Keratinocyte (primary cell): ENCODE data around the gene TTC22. TPM values are rescaled to one million over a fixed set of nuclear protein-coding genes. Genes with fewer than 3 reads are reported as not detected.

Source experiments
- DNase-seq: peaks from one replicate; pipeline ENCODE4 v3.0.0-alpha.2; 2011; ENCODE audit warnings: low read depth, missing footprints, low spot score
- FAIRE-seq: peaks from 2 replicates; lab custom pipeline; 2011; peaks lifted over from hg19 to GRCh38; lab: Jason Lieb, UNC
- H2AFZ ChIP-seq: 2 replicates; pipeline ENCODE4 v1.6.0; 2012; ENCODE audit warnings: low read length, control low read depth, inconsistent platforms; ENCODE audit not compliant: control insufficient read depth
- H3K27ac ChIP-seq: 2 replicates; pipeline ENCODE4 v1.5.1; 2011; ENCODE audit warnings: low read length; ENCODE audit not compliant: control insufficient read depth, insufficient read depth
- H3K27me3 ChIP-seq: 3 replicates; pipeline ENCODE4 v1.6.0; 2011; ENCODE audit warnings: low read length; ENCODE audit not compliant: control insufficient read depth, insufficient read depth; ENCODE audit errors: extremely low read depth
- H3K36me3 ChIP-seq, 2 experiments: 2 replicates in 1 of 2; 3 replicates in 1 of 2; pipeline ENCODE4 v1.5.1; 2011; ENCODE audit warnings: low read length in 2 of 2, mild to moderate bottlenecking in 1 of 2; ENCODE audit not compliant: control insufficient read depth in 2 of 2, insufficient read depth in 2 of 2; ENCODE audit errors: extremely low read depth in 1 of 2
- H3K4me1 ChIP-seq: 3 replicates; pipeline ENCODE4 v1.5.1; 2011; ENCODE audit warnings: low read length; ENCODE audit not compliant: control insufficient read depth, insufficient read depth; ENCODE audit errors: extremely low read depth
- H3K4me2 ChIP-seq: 3 replicates; pipeline ENCODE4 v1.6.0; 2011; ENCODE audit warnings: low read depth, low read length; ENCODE audit not compliant: control insufficient read depth, insufficient read depth; ENCODE audit errors: extremely low read depth
- H3K4me3 ChIP-seq, 3 experiments: fragments of 200-600 bp in 1 of 3; sonication (generic) in 1 of 3; 2 replicates in 2 of 3; 3 replicates in 1 of 3; pipeline ENCODE4 v1.5.1; 2011 to 2016; ENCODE audit warnings: low read length in 3 of 3, mild to moderate bottlenecking in 3 of 3, control low read depth in 2 of 3, inconsistent platforms in 1 of 3, low read depth in 1 of 3, mixed read lengths in 1 of 3, mixed run types in 1 of 3, moderate library complexity in 1 of 3; ENCODE audit not compliant: control insufficient read depth in 2 of 3, insufficient read depth in 2 of 3; ENCODE audit errors: extremely low read depth in 1 of 3
- H3K79me2 ChIP-seq: 2 replicates; pipeline ENCODE4 v1.6.0; 2012; ENCODE audit warnings: low read length; ENCODE audit not compliant: control insufficient read depth, insufficient read depth
- H3K9ac ChIP-seq: 3 replicates; pipeline ENCODE4 v1.6.0; 2011; ENCODE audit warnings: low read length; ENCODE audit not compliant: control insufficient read depth, insufficient read depth; ENCODE audit errors: extremely low read depth
- H3K9me1 ChIP-seq: 3 replicates; pipeline ENCODE4 v1.6.0; 2011; ENCODE audit warnings: low read length; ENCODE audit not compliant: control insufficient read depth, insufficient read depth; ENCODE audit errors: extremely low read depth
- H3K9me3 ChIP-seq: 2 replicates; pipeline ENCODE4 v1.5.1; 2012; ENCODE audit warnings: low read depth, low read length; ENCODE audit not compliant: control insufficient read depth
- H4K20me1 ChIP-seq: 3 replicates; pipeline ENCODE4 v1.6.0; 2011; ENCODE audit warnings: low read length; ENCODE audit not compliant: control insufficient read depth, insufficient read depth; ENCODE audit errors: extremely low read depth
- EZH2 ChIP-seq: IDR thresholded peaks from one replicate; pipeline ENCODE4 v1.6.1; 2012; ENCODE audit warnings: inconsistent platforms, mild to moderate bottlenecking, low read length, moderate library complexity
- dilution Hi-C: fragments of 300-500 bp; cut with MboI; formaldehyde crosslinking; loops from one replicate; pipeline ENCODE4 v1.7.0; 2020; ENCODE audit warnings: low sequenced_read_pairs; ENCODE audit not compliant: extremely low pct_ligation_motif_present
- polyA plus RNA-seq, 5 experiments: library from polyadenylated mRNA; depleted of rRNA in 3 of 5; stranded (reverse) in 3 of 5; stranded (forward) in 1 of 5; unstranded in 1 of 5; fragments of >200 nt; gene quantifications; 1 replicate in 1 of 5; 2 replicates in 3 of 5; 3 replicates in 1 of 5; pipeline versions ENCODE4 v1.2.1 to v1.2.3, GENCODE V29; 2011 to 2012; ENCODE audit warnings: missing spikeins in 2 of 5, low read depth in 1 of 5, low replicate concordance in 1 of 5
- TF ChIP-seq, protein P1 (sequence below), 3 experiments: IDR thresholded peaks in 1 of 3; conservative IDR thresholded peaks in 1 of 3; optimal IDR thresholded peaks in 1 of 3; 2 replicates in 2 of 3; 3 replicates in 1 of 3; pipeline versions ENCODE3 to v1.5.1; 2011; ENCODE audit warnings: low read length in 3 of 3, mild to moderate bottlenecking in 3 of 3, moderate library complexity in 2 of 3, control low read depth in 1 of 3, inconsistent platforms in 1 of 3; ENCODE audit not compliant: insufficient read depth in 2 of 3; ENCODE audit errors: extremely low read depth in 1 of 3

The TTC22 gene
- polyA plus RNA-seq, 1 donor (not counting 4 experiments of a cell fraction or from before 2014, with no cell fraction given), result 5.1 TPM

DNA sequence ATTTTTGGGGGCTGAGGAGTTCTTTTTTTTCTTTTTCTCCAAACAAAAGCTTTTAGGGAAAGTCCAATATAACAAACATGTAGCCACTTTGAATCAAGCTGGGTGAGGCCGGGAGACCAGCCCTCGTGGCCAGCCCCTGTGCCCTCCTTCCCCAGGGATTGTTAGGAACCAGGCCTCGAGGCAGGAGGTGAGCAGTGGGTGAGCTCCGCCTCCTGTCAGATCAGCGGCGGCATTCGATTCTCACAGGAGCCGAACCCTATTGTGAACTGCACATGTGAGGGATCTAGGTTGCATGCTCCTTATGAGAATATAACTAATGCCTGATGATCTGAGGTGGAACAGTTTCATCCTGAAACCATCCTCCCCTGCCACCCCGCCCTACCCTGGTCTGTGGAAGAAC, 41.8 kb upstream of the TTC22 start:
- Histone ChIP-seq H3K9me3 (no peaks in the 10 kb centered on the region), H3K27me3 (no peaks in the 10 kb centered on the region), H3K27ac (no peak overlapping the region), H2AFZ (no peak overlapping the region), H3K9me1 (no peaks in the 10 kb centered on the region), H3K4me1 (peaks cover 7% of the 10 kb centered on the region), H3K36me3 (peaks cover 0 to 1% of the 10 kb centered on the region in 2 experiments), H3K79me2 (no peaks in the 10 kb centered on the region), H3K9ac (no peak overlapping the region), H3K4me3 (no peak overlapping the region), H3K4me2 (no peak overlapping the region), H4K20me1 (no peaks in the 10 kb centered on the region)
- FAIRE-seq (no peak), DNase-seq (no peak)
- dilution Hi-C loops, result no loop called here
- TF ChIP-seq, protein P1, sequence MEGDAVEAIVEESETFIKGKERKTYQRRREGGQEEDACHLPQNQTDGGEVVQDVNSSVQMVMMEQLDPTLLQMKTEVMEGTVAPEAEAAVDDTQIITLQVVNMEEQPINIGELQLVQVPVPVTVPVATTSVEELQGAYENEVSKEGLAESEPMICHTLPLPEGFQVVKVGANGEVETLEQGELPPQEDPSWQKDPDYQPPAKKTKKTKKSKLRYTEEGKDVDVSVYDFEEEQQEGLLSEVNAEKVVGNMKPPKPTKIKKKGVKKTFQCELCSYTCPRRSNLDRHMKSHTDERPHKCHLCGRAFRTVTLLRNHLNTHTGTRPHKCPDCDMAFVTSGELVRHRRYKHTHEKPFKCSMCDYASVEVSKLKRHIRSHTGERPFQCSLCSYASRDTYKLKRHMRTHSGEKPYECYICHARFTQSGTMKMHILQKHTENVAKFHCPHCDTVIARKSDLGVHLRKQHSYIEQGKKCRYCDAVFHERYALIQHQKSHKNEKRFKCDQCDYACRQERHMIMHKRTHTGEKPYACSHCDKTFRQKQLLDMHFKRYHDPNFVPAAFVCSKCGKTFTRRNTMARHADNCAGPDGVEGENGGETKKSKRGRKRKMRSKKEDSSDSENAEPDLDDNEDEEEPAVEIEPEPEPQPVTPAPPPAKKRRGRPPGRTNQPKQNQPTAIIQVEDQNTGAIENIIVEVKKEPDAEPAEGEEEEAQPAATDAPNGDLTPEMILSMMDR (optimal IDR thresholded peaks at IDR 0.05 in 1 of 3, IDR thresholded peaks at IDR 0.05 in 1 of 3, conservative IDR thresholded peaks at IDR 0.05 in 1 of 3; ENCODE audit: extremely low read depth in 1 of 3, insufficient read depth in 2 of 3, low read length in 3 of 3), result no peak
- no peak for TF ChIP-seq EZH2

DNA sequence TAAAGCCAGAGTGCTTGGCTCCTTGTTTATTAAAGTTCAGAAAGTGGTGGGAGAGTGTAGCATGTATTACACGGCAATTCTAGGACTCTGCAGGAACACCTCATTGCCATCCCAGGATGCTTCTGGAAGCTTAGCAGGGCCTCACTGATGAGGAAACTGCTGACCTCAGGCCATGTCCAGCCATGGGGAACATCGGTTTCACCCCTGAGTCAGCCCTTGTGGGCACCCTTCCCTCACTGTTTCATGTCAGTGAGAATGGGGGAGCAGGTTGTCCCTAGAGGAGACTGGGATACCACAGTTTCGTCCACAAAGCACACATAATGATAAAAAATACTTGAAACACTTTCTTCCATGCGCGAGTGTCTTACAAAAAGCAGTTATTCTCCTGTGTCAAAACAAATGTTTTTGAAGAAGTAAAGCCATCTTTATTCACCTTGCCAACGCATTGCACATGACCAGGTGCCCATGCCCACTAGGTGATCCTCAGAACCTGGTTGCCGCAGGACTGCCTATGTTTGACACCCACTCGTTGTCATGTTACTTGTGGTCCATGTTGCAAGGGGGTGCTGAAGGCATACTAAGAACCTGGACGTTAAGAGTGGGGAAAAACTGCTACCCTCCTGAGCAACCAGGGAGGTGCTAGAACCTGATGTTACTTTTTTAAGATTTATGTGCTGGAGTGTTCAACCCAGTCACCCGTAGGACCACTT, 41.2 kb upstream of the TTC22 start:
- Histone ChIP-seq H3K27ac (no peak overlapping the region), H3K36me3 (no peaks in the 10 kb centered on the region), H3K27me3 (no peaks in the 10 kb centered on the region), H3K4me2 (no peak overlapping the region), H2AFZ (no peak overlapping the region), H3K79me2 (no peaks in the 10 kb centered on the region), H3K9me3 (no peaks in the 10 kb centered on the region), H3K9me1 (no peaks in the 10 kb centered on the region), H3K4me1 (peaks cover 7% of the 10 kb centered on the region), H4K20me1 (no peaks in the 10 kb centered on the region), H3K9ac (no peak overlapping the region), H3K4me3 (no peak overlapping the region)
- no peak for TF ChIP-seq EZH2
- TF ChIP-seq, protein P1 (optimal IDR thresholded peaks at IDR 0.05 in 1 of 3, IDR thresholded peaks at IDR 0.05 in 1 of 3, conservative IDR thresholded peaks at IDR 0.05 in 1 of 3; ENCODE audit: extremely low read depth in 1 of 3, insufficient read depth in 2 of 3, low read length in 3 of 3), result no peak
- DNase-seq (no peak), FAIRE-seq (no peak)
- dilution Hi-C loops, result no loop called here
